Right lung (tissue), 10 donors: ENCODE measurements around the gene RNU6-8. TPM values are rescaled to one million over a fixed set of nuclear protein-coding genes. Genes with fewer than 3 reads are reported as not detected.

Source experiments
- DNase-seq, 2 donors: peaks; one replicate each; pipeline ENCODE4 v3.0.0-alpha.2; 2013
- long read RNA-seq, 8 donors: transcript quantifications; one replicate each; lab custom pipeline, GENCODE V29; 2026
- polyA plus RNA-seq, 5 donors: library from polyadenylated mRNA; unstranded; fragments of 120-200 nt; gene quantifications; one replicate each; pipeline versions ENCODE4 v1.2.1 to v1.2.3, GENCODE V29; 2013; ENCODE audit warnings: inconsistent platforms in 1 of 5, low replicate concordance in 1 of 5; ENCODE audit not compliant: insufficient read length in 5 of 5, insufficient read depth in 1 of 5

The RNU6-8 gene
- not detected for polyA plus RNA-seq
- long read RNA-seq, donor 1, partial matches to known transcripts: 0 of 3 reads
- long read RNA-seq, donor 1, other reads (novel, unspliced or antisense): 0 of 3 reads
- long read RNA-seq, donor 2: 0 reads
- long read RNA-seq, donor 3, partial matches to known transcripts: 0 of 1 reads
- long read RNA-seq, donor 3, other reads (novel, unspliced or antisense): 0 of 1 reads
- long read RNA-seq, donor 4, partial matches to known transcripts: 0 of 2 reads
- long read RNA-seq, donor 4, other reads (novel, unspliced or antisense): 0 of 2 reads
- long read RNA-seq, donor 5, partial matches to known transcripts: 0 of 2 reads
- long read RNA-seq, donor 5, other reads (novel, unspliced or antisense): 0 of 2 reads
- long read RNA-seq, donor 6, partial matches to known transcripts: 0 of 3 reads
- long read RNA-seq, donor 6, other reads (novel, unspliced or antisense): 0 of 3 reads
- long read RNA-seq, donor 7: 0 reads
- long read RNA-seq, donor 8, partial matches to known transcripts: 0 of 3 reads
- long read RNA-seq, donor 8, other reads (novel, unspliced or antisense): 0 of 3 reads

GRCh38 chr14:32202998-32203882, at the start of gene RNU6-8:
Gene RNU6-8 (minus strand): TSS chr14:32203269.
- peak; percentile 94 to 95 for DNase-seq

- DNase-seq: peak; percentile 53 to 64
Measured at GRCh38 chr14:32252030-32252670, 49.1 kb upstream of the RNU6-8 start.

- DNase-seq: no peak
Measured at GRCh38 chr14:32251530-32251929, 48.5 kb upstream of the RNU6-8 start.

- DNase-seq: no peak
Measured at GRCh38 chr14:32250681-32251080, 47.6 kb upstream of the RNU6-8 start.

- no peak for DNase-seq
Measured at GRCh38 chr14:32249780-32250179, 46.7 kb upstream of the RNU6-8 start.

- no peak for DNase-seq
Measured at GRCh38 chr14:32249371-32249770, 46.3 kb upstream of the RNU6-8 start.

- no peak for DNase-seq
Measured at GRCh38 chr14:32246751-32247150, 43.7 kb upstream of the RNU6-8 start.

- no peak for DNase-seq
Measured at GRCh38 chr14:32244404-32244803, 41.3 kb upstream of the RNU6-8 start.

GRCh38 chr14:32233260-32233659, 30.2 kb upstream of the RNU6-8 start:
- DNase-seq: no peak

GRCh38 chr14:32232481-32232880, 29.4 kb upstream of the RNU6-8 start:
- DNase-seq: no peak

- no peak for DNase-seq
Measured at GRCh38 chr14:32230695-32231280, 27.7 kb upstream of the RNU6-8 start.

- no peak for DNase-seq
Measured at GRCh38 chr14:32230181-32230580, 27.1 kb upstream of the RNU6-8 start.

GRCh38 chr14:32226056-32226455, 23.0 kb upstream of the RNU6-8 start:
- peak; percentile 33 to 48 for DNase-seq

GRCh38 chr14:32225378-32225920, 22.4 kb upstream of the RNU6-8 start:
- DNase-seq: no peak

GRCh38 chr14:32224737-32225377, 21.8 kb upstream of the RNU6-8 start:
- DNase-seq: no peak

GRCh38 chr14:32217301-32217700, 14.2 kb upstream of the RNU6-8 start:
- DNase-seq: no peak

GRCh38 chr14:32212833-32213232, 9.8 kb upstream of the RNU6-8 start:
- DNase-seq: no peak

- DNase-seq: no peak
Measured at GRCh38 chr14:32211068-32211404, 8.0 kb upstream of the RNU6-8 start.

GRCh38 chr14:32209471-32209870, 6.4 kb upstream of the RNU6-8 start:
- no peak for DNase-seq

- no peak for DNase-seq
Measured at GRCh38 chr14:32208490-32208889, 5.4 kb upstream of the RNU6-8 start.

- no peak for DNase-seq
Measured at GRCh38 chr14:32206552-32206951, 3.5 kb upstream of the RNU6-8 start.
